H1 (cell line): Measurements from ENCODE around the gene SMO.
"Not testable (repeated sequence)": the region's sequence is repeated elsewhere in the genome, so short reads cannot be mapped to it uniquely, and the experiment has no call there.

Experiments
- BCL11A ChIP-seq, 2 experiments: IDR thresholded peaks; one replicate each; pipeline ENCODE4 v1.6.1; 2011; ENCODE audit warnings: low read depth in 2 of 2, low read length in 2 of 2, mild to moderate bottlenecking in 2 of 2
- CREB1 ChIP-seq: IDR thresholded peaks from 2 replicates; pipeline ENCODE4 v1.6.1; 2012; ENCODE audit warnings: inconsistent platforms
- KDM5A ChIP-seq: fragments of 200-600 bp; IDR thresholded peaks from 2 replicates; pipeline ENCODE4 v1.7.1; 2012; ENCODE audit warnings: mild to moderate bottlenecking, low read length, inconsistent platforms, mixed read lengths
- POLR2A ChIP-seq, 2 experiments: IDR thresholded peaks; 1 replicate in 1 of 2; 2 replicates in 1 of 2; pipeline ENCODE4 v1.6.1; 2011; ENCODE audit warnings: low read depth in 2 of 2, low read length in 2 of 2, mild to moderate bottlenecking in 2 of 2; ENCODE audit errors: control extremely low read depth in 1 of 2
- RAD21 ChIP-seq, 2 experiments: IDR thresholded peaks in 1 of 2; conservative IDR thresholded peaks in 1 of 2; 2 replicates each; pipeline ENCODE4 v1.6.1; 2011; ENCODE audit warnings: low read depth in 2 of 2, low read length in 2 of 2, improper control_type of control experiment in 1 of 2, inconsistent platforms in 1 of 2, mild to moderate bottlenecking in 1 of 2, moderate library complexity in 1 of 2
- RFX5 ChIP-seq: IDR thresholded peaks from 2 replicates; pipeline ENCODE4 v1.6.1; 2011; ENCODE audit warnings: low read depth, low read length, improper control_type of control experiment, borderline replicate concordance
- TF ChIP-seq, protein P1 (sequence below), 3 experiments: IDR thresholded peaks; 1 replicate in 2 of 3; 2 replicates in 1 of 3; pipeline versions ENCODE4 v1.5.1 to v1.6.1; 2011; ENCODE audit warnings: low read length in 3 of 3, mild to moderate bottlenecking in 3 of 3, inconsistent platforms in 2 of 3, low read depth in 1 of 3, moderate library complexity in 1 of 3; ENCODE audit not compliant: insufficient read depth in 1 of 3; ENCODE audit errors: control extremely low read depth in 1 of 3
- TF ChIP-seq, protein P2 (sequence below): IDR thresholded peaks from 2 replicates; pipeline ENCODE4 v1.6.1; 2011; ENCODE audit warnings: low read depth, mild to moderate bottlenecking, low read length; ENCODE audit not compliant: insufficient read depth
- TF ChIP-seq, protein P3 (sequence below): IDR thresholded peaks from 2 replicates; pipeline ENCODE4 v1.6.1; 2012; ENCODE audit warnings: inconsistent platforms

DNA sequence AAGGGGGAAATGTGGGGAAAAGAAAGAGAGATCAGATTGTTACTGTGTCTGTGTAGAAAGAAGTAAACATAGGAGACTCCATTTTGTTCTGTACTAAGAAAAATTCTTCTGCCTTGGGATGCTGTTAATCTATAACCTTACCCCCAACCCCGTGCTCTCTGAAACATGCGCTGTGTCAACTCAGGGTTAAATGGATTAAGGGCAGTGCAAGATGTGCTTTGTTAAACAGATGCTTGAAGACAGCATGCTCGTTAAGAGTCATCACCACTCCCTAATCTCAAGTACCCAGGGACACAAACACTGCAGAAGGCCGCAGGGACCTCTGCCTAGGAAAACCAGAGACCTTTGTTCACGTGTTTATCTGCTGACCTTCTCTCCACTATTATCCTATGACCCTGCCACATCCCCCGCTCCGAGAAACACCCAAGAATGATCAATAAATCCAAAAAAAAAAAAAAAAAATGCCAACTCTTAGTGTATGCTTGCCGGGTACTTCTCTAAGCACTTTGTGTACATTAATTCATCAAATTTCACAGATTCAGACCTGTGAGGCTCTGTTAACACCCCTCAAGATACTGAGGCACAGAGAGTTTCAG is 28.5 kb downstream of the SMO start:
- TF ChIP-seq KDM5A; RAD21 (IDR thresholded peaks at IDR 0.05 in 1 of 2, conservative IDR thresholded peaks at IDR 0.05 in 1 of 2; ENCODE audit: low read depth in 2 of 2, low read length in 2 of 2); CREB1; RFX5; POLR2A (IDR thresholded peaks at IDR 0.05; ENCODE audit: control extremely low read depth in 1 of 2, low read depth in 2 of 2, low read length in 2 of 2); BCL11A (IDR thresholded peaks at IDR 0.05; ENCODE audit: low read depth in 2 of 2, low read length in 2 of 2): not testable (repeated sequence)
- TF ChIP-seq, protein P1, sequence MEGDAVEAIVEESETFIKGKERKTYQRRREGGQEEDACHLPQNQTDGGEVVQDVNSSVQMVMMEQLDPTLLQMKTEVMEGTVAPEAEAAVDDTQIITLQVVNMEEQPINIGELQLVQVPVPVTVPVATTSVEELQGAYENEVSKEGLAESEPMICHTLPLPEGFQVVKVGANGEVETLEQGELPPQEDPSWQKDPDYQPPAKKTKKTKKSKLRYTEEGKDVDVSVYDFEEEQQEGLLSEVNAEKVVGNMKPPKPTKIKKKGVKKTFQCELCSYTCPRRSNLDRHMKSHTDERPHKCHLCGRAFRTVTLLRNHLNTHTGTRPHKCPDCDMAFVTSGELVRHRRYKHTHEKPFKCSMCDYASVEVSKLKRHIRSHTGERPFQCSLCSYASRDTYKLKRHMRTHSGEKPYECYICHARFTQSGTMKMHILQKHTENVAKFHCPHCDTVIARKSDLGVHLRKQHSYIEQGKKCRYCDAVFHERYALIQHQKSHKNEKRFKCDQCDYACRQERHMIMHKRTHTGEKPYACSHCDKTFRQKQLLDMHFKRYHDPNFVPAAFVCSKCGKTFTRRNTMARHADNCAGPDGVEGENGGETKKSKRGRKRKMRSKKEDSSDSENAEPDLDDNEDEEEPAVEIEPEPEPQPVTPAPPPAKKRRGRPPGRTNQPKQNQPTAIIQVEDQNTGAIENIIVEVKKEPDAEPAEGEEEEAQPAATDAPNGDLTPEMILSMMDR (IDR thresholded peaks at IDR 0.05; ENCODE audit: control extremely low read depth in 1 of 3, insufficient read depth in 1 of 3, low read depth in 1 of 3, low read length in 3 of 3), result not testable (repeated sequence)
- TF ChIP-seq, protein P2, sequence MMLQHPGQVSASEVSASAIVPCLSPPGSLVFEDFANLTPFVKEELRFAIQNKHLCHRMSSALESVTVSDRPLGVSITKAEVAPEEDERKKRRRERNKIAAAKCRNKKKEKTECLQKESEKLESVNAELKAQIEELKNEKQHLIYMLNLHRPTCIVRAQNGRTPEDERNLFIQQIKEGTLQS, result not testable (repeated sequence)
- TF ChIP-seq, protein P3, sequence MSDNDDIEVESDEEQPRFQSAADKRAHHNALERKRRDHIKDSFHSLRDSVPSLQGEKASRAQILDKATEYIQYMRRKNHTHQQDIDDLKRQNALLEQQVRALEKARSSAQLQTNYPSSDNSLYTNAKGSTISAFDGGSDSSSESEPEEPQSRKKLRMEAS, result not testable (repeated sequence)
